NCI-H146 treated with DMSO at 0.1 percent for 48 hours (cell line): ENCODE data around the gene TBC1D14.
"Not testable (repeated sequence)": the region's sequence is repeated elsewhere in the genome, so short reads cannot be mapped to it uniquely, and the experiment has no call there.

ENCODE experiments used
- DNase-seq: peaks from one replicate; lab custom pipeline; 2025; ENCODE audit not compliant: unreplicated experiment; lab: John Stamatoyannopoulos, UW

TBC1D14 gene

GRCh38 chr4:6909970-6910339 is 329 bp downstream of the TBC1D14 start:
- DNase-seq: no peak

DNA sequence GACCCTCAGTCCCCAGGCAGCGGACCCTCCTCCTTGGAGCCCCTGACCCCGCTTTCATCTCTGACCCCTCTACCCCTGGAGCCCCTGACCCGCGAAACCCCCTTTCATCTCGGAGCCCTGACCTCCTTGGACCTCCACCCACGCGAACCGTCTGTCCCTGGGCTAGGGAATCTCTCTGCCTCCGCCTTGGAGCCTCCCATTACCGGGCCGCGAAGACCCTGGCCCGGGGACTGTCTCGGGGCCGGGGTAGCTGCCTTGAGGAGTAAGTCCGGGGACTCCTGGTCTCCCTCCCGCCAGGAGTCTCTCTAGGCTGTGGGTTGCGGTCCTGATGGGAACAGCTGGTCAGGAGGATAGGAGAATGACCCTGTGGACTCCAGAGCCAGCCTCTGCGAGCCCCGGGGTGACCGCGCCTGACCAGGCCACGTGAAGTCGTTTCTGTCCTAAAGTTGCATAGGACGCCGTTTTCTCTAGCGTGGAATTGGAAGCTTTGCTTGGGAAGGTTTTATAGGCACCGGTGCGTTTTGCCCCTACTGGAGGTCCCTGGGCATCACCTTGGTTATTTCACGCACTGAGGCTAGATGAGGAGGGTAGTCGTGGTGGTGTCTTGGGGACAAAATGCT is 824 bp downstream of the TBC1D14 start:
- DNase-seq: no peak

- DNase-seq: no peak
These were observed 1.6 kb downstream of the TBC1D14 start for GRCh38 chr4:6910960-6911874.

DNA sequence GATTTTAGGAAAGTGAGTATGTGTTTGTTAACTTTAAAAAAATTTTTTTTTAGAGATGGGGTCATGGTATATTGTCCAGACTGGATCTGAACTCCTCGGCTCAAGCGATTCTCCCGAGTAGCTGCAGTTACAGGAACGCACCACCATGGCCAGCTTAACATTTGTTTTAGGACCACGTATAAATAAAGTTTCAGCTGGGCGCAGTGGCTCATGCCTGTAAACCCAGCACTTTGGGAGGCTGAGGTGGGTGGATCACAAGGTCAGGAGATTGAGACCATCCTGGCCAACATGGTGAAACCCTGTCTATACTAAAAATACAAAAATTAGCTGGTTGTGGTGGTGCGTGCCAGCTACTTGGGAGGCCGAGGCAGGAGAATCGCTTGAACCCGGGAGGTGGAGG is 2.3 kb downstream of the TBC1D14 start:
- not testable (repeated sequence) for DNase-seq

DNA sequence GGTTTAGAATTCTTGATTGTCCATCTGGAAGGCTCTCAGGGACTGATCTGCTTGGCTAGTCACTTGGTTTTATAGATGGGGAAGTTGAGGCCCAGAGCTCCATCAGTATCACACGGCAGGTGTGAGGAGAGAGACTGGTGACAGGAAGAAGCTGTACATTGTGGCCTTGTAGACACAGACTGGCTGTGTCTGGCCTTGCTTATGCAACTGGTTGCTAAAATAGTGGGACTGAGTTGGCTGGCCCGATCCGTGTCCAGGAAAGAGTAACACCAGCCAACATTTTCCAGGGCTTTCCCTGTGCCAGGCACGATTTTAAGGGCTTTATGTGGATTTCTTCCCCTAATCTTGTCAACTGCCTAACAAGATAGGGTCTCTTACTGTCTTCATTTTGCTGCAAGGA is 2.8 kb downstream of the TBC1D14 start:
- DNase-seq: no peak

DNA sequence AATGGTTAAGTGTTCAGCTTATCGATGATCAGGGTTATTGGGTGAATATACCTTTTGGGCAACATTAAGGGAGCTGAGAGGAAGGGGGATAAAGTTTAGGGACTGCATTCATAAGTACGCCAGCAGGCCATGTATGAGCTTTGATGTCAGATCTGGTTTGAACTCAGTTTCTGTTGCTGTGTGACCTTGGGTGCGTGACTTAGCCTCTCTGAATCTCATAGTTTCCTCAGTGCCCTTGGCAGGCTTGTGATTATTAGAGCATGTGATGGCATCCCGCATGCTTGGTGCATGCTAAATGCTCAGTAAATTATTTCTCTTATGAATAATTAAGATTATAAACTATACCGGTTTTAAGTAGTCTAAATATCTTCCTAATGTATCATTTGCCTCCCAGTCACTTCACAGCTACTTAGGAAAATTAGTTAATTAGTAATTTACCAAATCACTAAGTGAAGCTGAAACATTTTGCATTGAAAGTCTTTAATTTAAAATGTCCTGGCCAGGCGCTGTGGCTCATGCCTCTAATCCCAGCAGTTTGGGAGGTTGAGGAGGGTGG is 3.8 kb downstream of the TBC1D14 start:
- no peak for DNase-seq

DNA sequence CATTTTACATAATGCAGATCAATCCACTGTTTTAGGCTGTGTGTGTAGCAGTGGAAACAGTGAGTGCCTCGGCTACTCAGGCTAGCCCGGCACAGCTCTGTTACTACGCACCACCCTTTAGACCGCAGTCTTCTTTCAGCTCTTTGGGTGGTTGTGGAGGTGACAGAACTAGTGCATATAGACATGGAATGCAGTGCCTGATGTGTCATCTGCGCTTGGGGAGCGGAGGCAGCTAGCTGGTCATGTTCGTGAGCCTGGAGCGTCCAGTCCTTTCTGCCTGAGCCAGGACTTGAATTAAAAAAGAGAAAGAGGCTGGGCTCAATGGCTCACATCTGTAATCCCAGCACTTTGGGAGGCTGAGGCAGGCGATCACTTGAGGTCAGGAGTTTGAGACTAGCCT is 4.8 kb downstream of the TBC1D14 start:
- DNase-seq: no peak

- no peak for DNase-seq
These were observed 5.7 kb downstream of the TBC1D14 start for GRCh38 chr4:6915041-6916005.

GRCh38 chr4:6916069-6916586 is 6.5 kb downstream of the TBC1D14 start:
- no peak for DNase-seq

DNA sequence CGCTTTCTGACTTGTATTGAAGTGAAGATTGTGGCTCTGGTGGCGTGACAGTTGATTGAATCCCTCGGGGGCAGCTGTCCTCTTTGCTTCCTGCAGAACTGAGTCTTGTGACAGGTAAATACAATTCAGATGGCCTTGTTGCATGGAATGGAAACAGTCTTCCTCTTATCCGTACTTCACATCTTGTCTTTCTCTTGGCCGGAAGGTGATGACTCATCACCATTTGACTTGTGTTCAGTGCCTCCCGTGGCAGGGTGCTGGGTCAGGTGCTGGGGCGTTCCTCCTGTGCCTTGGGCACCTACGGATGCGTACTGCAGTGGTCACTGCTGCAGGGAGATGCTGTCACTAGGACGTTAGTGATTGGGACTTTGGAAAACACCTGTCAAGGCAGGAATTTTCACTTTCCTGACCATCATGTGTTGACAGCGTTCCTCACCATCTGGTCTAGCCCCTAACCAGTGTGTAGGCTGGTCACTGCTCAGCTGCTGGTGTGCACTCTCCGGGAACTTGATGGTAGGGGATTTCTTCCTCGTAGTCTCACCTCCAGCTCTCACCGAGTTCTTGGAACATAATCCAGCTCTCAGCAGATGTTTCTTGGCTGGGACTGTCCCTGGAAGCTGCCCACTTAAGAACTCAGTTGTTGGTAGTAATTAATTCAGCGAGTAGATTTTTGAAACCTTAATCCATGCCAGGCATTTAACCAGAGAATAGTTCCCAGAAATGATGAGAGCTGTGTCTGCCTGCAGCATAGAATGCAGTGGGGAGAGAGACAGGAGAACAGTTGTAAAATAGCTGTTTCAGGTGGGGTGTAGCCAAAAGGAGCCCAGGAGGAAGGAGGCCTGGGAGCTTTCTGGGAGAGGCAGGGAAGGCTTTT is 7.2 kb downstream of the TBC1D14 start:
- no peak for DNase-seq

GRCh38 chr4:6917461-6918271 is 8.0 kb downstream of the TBC1D14 start:
- peak; percentile 94 for DNase-seq

DNA sequence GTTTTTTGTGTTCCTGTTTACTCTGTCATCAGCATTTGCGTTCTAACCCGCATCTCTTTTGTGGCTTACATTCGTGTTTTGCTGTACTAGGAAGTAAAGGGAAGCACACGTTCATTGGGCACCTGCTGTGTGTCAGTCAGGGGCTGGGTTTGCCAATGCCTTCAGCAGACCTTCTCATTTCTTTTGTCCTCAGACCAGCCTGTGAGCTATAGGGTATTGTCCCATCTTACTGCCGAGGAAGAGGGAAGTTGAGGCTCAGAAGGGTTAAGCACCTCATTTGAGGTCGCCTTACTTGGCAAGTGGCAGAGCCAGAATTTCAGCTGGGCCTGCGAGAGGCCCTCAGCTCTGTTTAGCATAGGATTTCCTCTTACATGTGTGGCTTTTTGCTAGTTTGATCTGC is 8.7 kb downstream of the TBC1D14 start:
- DNase-seq: peak; percentile 34

DNA sequence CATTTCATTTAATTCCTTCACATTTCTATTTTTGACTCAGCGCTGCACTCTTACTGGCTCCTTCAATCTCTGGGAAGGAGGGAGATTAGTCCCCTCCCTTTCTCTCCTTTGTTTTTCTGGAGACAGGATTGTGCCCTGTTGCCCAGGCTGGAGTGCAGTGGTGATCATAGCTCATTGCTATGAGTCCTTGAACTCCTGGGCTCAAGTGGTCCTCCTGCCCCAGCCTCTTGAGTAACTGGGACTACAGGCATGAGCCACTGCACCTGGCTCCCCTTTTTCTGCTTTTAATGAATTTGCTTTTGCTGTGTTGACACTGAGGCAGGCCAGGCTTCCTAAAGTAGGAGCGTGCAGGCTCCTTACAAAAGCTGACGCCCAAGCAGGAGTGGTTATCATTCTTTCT is 10.5 kb downstream of the TBC1D14 start:
- DNase-seq: no peak

GRCh38 chr4:6923507-6923906 is 13.9 kb downstream of the TBC1D14 start:
- no peak for DNase-seq

DNA sequence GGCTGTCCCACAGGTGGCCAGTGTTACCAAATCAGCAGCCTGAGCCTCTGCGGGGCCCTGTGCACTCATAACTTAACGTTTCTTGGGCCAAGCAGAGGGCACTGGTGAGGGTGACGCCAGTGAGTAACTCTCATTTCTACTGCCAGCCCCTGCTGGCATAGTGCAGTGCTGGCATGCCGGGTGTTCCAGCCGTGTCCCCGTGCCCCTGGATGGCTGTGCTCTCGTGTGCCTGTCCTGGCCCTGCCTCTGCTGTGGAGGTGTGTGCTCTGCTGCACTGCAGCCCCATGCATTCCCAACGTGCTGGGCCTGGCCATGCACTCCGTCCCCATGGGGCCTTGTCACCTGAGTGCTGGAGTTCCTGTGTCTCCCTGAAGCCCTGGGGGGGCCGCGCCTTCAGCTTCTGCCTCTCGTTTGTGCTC is 14.7 kb downstream of the TBC1D14 start:
- no peak for DNase-seq

- DNase-seq: no peak
These were observed 15.8 kb downstream of the TBC1D14 start for GRCh38 chr4:6925357-6925836.

DNA sequence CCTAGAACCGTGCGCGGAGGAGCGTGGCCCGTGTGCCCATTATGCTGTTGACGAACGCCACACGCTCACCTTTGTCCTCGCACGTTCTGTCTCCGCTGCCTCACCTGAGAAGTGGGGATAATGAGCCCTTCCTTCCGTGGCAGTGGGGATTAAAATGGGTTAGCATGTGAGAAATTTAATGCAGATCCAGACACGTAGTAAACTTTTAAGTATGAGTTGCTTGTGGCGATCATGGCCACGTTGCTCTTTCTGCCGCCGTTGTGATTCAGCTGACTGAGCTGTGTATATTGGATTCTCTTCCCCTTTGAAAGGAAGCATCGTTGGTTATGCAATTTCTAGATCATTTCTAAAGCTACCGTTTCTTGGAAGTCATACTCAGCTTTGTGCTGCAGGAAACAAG is 16.5 kb downstream of the TBC1D14 start:
- DNase-seq: no peak

- DNase-seq: no peak
These were observed 17.3 kb downstream of the TBC1D14 start for GRCh38 chr4:6926681-6927478.
